Left renal cortex interstitium (tissue), 4 donors: Measurements from ENCODE around the gene GAN. TPM values are rescaled to one million over a fixed set of nuclear protein-coding genes. Genes with fewer than 3 reads are reported as not detected.
"Not testable (repeated sequence)": the region's sequence is repeated elsewhere in the genome, so short reads cannot be mapped to it uniquely, and the experiment has no call there.

Source experiments
- DNase-seq, 4 donors: peaks; one replicate each; pipeline ENCODE4 v3.0.0-alpha.2; 2013; ENCODE audit warnings: low read depth in 4 of 4, low spot score in 2 of 4, missing footprints in 1 of 4
- polyA plus RNA-seq, 4 donors: library from polyadenylated mRNA; unstranded; fragments of 120-200 nt; gene quantifications; one replicate each; pipeline ENCODE4 v1.2.1, GENCODE V29; 2013; ENCODE audit not compliant: insufficient read length in 4 of 4

GAN gene
- polyA plus RNA-seq, 4 donors, result 2.2 to 3.8 (median 2.7) TPM

DNA sequence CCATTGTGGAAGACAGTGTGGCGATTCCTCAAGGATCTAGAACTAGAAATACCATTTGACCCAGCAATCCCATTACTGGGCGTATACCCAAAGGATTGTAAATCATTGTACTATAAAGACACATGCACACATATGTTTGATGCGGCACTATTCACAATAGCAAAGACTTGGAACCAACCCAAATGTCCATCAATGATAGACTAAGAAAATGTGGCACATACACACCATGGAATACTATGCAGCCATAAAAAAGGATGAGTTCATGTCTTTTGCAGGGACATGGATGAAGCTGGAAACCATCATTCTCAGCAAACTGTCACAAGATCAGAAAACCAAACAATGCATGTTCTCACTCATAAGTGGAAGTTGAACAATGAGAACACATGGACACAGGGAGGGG is 30.4 kb downstream of the GAN start:
- DNase-seq, result not testable (repeated sequence)

DNA sequence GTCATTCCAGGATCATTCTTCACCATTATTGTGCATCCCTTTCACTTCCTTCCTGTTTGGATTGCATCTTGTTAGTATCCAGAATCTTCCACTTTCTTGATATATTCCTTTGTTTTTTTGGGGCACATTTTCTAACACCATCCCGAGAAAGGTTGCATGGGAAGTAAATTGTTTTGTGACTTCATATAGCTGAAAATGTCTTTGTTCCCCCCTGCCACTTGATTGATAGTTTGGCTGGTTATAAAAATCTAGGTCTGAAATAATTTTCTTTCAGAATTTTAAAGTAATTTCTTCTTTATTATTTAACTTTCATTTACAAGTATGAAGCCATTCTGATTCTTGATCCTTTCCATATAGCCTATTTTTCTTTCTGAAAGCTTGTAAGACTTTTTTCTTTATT is 32.7 kb downstream of the GAN start:
- DNase-seq, result no peak

DNA sequence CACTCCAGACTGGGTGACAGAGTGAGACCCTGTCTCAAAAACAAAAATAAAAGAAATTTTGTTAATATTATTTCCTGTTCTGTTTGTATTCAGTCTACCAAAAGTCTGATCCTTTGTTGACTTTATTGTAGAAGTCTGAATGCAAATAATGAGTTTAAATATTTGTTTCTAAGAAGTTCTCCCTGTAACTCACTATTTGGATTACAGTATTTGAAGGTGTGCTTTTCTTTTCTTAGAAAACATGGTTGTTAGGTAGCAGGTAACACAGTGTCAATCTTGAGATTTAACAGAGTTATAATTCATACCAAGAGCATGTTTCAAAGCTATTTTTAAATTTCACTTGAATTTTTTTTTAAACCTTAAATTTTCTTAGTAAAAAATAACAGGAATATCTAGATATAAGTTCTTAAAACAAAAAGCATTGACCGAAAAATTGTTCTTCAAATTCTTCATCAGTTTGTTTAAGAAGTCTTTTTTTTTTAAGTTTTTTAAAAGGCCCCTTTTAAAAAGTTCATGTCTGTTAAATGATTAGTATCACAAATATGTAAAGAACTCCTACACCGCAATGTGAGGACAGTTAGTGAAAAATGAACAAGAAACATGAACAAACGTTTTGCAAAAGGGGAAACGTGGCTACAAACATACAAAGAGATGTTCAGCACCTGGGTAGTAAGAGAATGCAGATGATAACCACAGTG is 35.0 kb downstream of the GAN start:
- no peak for DNase-seq

DNA sequence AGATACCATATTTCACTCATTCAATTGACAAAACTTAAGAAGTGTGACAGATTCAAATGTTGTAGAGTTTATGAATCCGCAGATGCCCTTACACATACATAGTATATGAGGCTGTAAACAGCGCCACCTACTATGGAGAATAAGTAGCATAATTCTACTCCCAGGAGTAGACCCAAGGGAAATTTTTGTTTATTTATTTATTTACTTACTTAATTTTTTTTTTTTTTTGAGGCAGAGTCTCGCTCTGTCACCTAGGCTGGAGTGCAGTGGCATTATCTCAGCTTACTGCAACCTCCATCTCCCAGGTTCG is 35.5 kb downstream of the GAN start:
- DNase-seq, result no peak

DNA sequence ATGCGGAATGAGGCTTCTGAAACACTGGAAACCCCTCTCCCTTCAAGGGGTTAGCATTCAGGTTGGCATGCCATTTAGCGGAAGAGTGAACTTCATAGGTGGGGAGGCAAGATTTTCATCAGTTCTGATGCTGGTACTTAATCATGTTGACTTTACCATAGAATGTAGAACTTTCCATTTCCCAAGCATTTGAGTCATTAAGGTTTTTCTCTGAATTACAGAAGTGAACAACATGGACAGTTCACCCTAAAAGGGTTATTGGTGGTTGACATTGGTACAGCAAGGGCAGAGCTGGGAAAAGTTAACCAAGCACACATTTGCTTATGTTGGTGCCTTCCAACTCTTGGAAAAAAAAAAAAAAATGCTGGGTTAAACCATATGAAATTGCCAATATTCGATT is 39.1 kb downstream of the GAN start:
- DNase-seq, result no peak

DNA sequence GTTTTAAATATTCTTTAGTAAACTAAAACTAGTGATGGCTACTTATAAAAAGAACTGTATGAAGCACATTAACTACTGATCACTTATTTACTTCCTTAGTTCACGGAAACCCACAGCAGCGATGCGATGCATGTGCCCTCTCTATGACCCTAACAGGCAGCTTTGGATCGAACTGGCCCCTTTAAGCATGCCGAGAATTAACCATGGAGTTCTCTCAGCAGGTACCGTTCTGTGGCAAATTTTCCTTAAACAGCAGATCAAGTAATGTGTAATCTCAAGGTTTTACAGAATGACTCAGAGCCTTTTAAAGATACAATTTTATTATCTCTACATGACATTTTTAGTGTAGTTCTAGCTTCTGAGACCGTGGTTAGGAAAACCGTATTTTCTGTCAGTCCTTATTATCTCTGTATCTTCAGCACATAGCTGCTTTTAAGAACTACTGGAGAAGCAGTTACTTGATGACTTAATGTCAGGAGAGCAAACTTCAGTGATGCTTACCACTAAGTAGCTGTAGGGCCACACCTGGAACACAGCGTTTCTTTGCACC is 43.0 kb downstream of the GAN start:
- DNase-seq, result no peak

DNA sequence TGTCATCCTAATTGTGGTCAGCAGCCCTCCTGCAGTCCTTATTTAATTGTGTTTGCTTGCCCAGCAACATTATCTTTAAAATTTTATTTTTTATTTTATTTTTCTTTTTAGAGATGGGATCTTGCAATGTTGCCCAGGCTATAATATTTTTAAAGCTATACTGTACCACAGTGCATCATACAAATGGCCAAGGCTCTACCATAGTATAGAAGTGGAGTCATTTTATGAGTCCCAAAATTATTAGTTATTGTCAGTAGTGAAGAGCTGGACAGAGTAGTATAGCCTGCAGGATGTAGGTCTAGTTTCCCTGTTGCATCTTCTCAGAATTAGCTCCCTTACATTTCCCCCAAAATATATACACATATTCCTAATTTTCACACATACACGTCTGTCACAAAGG is 44.1 kb downstream of the GAN start:
- DNase-seq, result no peak

DNA sequence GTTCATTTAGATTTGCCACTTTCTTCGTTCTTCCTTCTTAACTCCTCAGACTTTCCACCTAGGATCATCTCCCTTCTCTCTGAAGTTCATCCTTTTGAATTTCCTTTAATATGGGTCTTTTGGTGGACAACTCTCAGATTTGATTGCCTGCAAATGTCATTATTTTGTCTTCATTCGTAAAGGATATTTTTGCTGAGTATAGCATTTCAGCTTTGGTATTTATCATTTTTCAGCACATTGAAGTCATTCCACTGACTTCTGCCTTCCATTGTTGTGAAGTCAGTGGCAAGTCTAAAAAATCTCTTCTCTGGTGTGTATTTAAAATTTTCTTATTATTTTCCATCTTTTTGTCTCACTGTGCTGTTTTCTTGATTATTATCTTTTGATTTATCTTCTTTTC is 45.4 kb downstream of the GAN start:
- no peak for DNase-seq

DNA sequence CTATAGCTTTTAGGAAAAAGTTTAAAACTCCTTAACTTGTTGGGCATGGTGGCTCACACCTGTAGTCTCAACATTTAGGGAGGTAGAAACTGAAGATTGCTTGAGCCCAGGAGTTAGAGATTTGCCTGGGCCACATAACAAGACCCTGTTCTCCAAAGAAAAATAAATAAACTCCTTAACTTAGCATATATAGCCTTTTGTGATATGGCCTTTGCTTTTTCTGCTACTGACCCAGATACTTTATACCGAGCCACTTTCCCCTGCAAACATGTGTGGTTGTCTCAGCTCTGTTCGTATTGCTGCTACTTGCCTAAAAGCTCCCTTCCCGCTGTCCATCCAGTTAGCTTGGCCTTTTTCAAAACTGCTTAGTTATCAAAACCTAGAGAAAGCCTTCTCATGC is 51.0 kb downstream of the GAN start:
- DNase-seq, result no peak

DNA sequence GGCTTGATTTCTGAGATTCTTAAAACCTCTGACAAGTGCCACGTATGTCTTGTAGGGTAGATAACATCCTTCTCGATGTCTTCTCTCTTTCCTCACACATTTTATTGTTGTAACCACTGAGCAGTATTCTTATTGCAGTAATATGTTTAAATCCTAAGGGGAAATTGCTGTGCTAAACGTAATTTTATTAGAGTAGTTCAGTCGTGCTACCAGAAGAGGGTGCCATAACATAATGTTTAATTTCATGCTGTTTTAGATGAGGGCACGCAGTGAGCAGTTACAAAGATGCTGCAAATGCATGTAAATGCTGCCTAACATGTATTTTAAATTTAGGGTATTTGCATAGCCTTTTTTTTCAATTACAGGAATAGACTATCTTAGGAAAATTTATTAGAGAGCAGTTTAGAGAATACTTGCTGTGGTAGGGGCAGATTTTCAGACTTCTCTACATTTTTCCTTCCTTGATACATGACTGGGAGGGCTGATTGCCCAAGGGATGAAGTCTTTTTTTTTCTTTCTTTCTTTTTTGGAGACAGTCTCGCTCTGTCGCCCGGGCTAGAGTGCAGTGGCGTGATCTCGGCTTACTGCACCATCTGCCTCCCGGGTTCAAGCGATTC is 51.7 kb downstream of the GAN start:
- DNase-seq, result peak; percentile 17 to 36 (median 26)

DNA sequence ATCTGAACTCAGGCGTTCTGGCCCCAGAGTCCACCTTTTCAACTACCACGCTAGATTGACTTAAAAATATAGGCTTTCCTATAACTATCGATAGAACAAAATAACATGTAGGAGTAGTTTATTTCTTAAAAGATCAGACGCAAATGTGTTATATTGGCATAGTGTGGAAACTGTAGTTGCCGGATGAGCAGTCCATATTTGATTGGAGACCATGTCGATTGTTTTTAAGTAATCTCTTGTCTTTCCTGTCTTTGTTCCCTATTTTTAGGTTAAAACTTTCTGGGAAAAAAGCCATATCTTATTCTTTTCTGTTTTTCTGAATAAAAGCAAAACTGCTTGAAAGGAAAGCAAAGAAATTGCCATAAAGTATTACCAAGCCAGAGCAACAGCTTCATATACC is 53.1 kb downstream of the GAN start:
- DNase-seq, result no peak

DNA sequence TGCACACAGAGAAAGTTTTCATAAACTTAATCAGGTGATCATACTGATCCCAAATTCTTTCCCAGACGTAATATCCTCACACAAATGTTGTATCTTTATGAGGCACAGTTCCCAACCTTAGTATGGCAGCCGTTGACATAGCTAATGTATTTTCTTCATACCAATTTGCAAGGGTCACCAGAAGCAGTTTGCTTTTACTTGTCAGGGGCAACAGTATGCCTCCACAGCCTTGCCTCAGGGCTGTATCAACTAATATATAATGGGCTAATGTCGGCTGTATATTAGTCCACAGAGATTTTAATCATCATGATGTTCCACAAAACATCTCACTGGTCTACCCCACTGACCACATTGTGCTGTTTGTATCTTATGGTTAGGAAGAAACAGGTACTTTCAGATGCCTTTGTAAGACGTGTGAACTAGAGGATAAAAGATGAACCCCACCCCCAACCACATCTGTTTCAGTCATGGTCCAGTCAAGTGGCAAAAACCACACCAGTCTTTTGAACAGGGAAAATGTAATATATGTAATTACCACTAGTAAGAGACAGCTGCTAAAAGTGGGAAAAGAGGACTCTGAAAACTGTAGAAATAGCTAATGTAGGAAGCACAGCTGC is 55.2 kb downstream of the GAN start:
- no peak for DNase-seq

DNA sequence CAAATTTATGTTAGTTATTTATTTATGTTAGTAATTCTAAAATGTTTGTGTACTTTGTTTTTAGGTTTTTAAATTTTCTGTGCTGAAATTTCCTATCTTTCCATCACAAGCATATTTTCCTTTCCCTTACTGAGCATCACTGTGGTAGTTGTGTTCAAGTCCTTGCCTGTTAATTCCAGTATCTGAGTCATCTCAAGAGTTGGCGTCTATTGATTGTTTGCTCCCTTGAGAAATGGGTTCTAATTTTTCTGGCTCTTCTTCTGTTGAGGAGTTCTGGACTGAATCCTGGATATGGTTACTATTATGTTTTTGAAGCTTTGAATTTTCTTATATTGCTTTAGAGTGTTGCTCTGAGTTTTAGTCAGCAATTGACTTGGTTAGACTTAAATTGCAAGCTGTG is 56.3 kb downstream of the GAN start:
- DNase-seq, result no peak

DNA sequence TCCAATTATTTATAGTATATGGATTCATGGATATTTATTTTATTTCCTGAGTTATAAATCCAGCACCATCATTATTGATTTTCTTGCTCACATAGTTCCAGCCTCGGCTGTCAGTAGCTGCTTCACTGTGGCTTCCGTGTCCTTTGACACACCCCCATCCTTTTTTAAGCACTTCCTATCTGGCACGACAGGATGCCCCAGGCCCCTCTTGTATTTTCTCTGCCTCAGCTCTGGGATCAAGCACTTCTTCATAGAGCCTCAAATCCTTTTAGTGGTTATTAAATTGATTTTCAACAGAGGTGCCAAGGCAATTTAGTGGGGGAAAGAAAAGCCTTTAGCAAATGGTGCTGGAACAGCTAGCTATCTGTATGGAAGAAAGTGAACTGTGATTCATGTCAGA is 59.8 kb downstream of the GAN start:
- no peak for DNase-seq

DNA sequence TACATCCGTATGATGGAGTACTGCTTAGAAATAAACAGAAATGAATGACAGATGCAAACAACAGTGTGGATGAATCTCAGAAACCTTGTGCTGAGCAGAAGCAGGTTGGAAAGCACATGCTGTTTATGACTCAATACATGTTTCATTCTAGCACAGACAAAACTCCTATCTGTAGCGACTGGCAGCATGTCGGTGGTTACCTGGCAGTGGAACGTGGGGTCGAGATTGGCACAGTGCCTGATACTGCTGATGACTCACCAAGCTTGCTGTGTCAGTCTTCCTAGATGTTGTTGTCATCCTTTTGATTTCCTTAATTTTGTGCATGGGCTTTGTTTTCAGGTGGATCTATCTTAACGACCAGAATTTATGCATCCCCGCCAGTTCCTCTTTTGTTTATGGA is 62.1 kb downstream of the GAN start:
- DNase-seq, result no peak

DNA sequence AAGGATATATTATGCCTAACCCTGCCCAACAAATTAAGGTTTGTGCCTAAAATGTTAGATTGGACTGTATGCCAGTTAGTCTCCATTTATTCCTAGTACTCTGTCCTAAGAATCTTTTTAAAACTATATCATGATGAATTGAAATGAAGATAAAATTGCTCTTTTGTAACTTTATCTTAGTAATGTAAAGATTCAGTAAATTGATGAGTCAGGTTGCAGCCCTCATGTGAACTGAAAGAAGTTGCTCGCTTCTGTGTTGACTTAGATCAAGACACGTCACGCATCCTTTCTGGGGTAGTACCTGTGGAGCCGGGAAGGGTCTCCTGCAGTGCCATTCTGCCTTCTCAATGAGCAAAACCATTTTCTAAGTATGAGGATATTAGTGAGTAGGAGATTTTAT is 63.3 kb downstream of the GAN start:
- no peak for DNase-seq

DNA sequence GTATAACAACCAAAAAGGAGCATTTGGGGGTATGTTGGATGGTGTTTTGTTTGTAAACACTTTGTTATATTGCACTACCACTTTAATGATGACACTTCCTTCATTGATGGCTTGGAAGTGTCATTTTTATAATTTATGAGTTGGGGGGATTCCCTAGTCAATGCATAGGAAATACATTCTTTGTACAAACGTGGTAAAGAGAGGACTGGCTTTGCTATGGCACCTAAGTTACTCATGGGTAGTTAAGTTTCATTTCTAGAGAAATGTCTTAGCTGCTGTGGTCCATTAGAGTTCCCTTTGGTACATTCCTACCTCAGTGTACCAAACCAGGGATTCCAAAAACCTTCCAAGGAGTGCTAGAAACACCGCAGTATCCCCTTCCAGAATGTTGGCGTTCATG is 66.2 kb downstream of the GAN start:
- DNase-seq, result no peak

DNA sequence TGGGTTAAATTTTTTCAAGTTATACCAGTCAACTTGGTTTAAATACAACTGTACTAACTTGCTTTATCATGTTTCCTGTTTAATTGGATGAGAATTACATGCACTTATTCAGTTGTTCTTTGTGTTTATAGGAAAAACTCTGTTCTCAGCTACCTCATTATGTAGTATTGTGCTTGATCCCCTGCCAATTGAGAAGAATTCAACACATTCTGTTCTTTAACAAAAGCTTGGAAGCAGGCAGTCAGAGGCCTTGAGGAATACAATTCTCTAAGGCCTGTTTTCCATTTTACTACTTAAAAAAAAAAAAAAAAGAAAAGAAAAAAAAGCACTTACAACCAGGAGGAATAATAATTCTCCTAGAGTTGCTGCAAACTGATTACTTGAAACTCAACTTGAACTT is 69.2 kb downstream of the GAN start:
- DNase-seq, result no peak

DNA sequence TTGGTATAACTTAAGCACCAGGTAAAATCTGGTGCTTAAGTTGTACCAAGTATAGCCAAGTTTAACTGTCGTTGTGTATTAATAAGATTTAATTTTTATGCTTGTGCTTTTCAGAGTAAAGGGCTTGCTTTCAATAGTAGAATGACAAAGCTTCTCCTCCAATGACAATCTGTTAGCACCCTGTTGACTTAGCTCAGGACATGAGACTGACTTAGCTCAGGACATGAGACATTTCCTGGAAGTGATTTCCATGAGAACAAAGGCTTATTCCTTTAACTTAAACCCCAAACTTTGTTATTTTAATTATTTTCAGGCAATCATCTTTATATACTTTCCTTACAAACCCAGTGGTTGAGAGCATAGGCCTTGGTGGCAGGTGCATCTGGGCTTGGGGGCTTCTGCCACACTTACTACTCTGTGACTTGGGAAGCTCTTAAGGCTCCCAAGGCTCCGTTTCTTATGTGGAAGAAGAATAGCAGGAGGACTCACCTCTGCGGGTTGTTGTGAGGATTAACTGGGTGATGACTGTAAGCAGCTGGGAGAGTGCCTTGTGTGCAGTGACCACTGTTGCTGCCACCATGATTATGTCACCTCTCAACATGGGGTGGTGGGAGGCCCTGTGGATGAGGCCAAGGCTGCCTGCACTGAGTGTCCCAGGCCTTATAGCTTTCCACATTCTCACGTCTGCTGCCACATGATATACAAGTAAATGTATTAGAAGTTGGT is 70.4 kb downstream of the GAN start:
- DNase-seq, result no peak

DNA sequence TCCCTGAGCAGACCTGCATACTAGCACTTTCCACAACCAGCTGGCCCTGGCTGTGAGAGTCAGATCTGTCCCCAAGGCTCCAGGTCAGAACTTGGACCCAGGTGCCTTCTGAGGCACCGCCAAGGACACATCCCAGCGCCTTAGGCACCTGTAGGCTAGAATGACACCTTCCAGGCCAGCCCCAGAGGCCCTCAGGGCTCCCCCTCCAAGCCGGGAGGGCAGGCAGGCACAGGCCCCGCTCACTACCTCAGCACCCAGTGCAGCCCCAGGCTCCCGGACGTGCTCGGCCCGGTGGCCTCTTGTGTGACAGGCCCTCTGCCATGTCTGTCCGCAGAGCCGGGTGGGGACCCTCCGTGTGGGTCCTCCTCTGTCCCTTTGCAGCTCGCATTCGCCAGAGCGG is 73.6 kb downstream of the GAN start:
- no peak for DNase-seq

DNA sequence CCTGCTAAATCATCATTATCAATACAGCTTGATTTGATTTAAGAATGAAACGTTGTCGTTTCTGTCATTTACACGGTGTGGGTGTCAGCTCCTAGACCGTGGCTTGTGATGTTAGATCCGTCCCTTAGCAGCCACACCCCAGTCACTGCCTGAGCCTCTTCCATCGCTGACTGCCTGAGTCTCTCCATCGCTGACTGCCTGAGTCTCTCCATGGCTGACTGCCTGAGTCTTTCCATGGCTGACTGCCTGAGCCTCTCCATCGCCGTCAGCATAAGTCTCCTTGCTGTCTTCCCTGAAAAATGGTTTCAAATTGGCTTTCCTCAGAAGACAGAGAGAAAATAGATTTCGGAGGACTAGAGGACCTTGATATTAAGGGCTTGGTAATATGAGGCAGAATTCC is 76.1 kb downstream of the GAN start:
- no peak for DNase-seq

DNA sequence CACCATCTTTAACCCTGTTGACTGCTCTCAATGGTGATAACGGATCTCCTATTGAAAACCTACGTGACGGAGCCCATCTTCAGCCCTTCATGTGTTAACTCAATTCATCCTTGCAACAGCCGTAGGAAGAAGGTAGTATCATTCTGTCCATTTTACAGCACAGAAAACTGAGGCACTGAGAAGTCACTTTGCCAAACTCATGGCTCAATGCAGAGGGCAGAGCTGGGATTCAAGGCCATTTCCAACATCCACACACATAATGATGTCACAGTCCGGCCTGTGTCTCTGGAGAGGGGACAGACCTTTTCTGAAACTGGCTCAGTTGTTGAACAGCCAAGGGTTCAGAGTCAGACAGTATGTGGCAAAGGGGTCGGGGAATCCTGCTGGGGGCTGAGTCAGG is 77.2 kb downstream of the GAN start:
- DNase-seq, result no peak
